Endodermal cell (in vitro differentiated cells): ENCODE results near the gene DBNL. TPM values are rescaled to one million over a fixed set of nuclear protein-coding genes. Genes with fewer than 3 reads are reported as not detected.

Source experiments
- DNase-seq: peaks from one replicate; pipeline ENCODE4 v3.0.0-alpha.2; 2017
- H3K27ac ChIP-seq: 2 replicates; pipeline ENCODE4 v1.5.1; 2013; ENCODE audit warnings: mild to moderate bottlenecking, low read depth, low read length, moderate library complexity
- H3K27me3 ChIP-seq: 2 replicates; pipeline ENCODE4 v1.6.1; 2013; ENCODE audit warnings: mild to moderate bottlenecking, low read length, moderate library complexity; ENCODE audit not compliant: insufficient read depth, control insufficient read depth, poor library complexity, severe bottlenecking
- H3K36me3 ChIP-seq: 2 replicates; pipeline ENCODE4 v1.7.0; 2013; ENCODE audit warnings: mild to moderate bottlenecking, low read length, moderate library complexity; ENCODE audit not compliant: control insufficient read depth, insufficient read depth
- H3K4me1 ChIP-seq: one replicate; pipeline ENCODE4 v1.7.0; 2013; ENCODE audit warnings: low read length; ENCODE audit not compliant: control insufficient read depth, insufficient read depth
- H3K4me3 ChIP-seq: 2 replicates; pipeline ENCODE4 v1.5.1; 2013; ENCODE audit warnings: mild to moderate bottlenecking, low read length, moderate library complexity
- H3K9ac ChIP-seq: 2 replicates; pipeline ENCODE4 v1.6.1; 2013; ENCODE audit warnings: mild to moderate bottlenecking, low read length, moderate library complexity; ENCODE audit not compliant: poor library complexity, severe bottlenecking; ENCODE audit errors: extremely low read depth
- H3K9me3 ChIP-seq: 2 replicates; pipeline ENCODE4 v1.6.1; 2013; ENCODE audit warnings: mild to moderate bottlenecking, low read length, moderate library complexity; ENCODE audit not compliant: control insufficient read depth
- H3K27ac Mint-ChIP-seq: 2 replicates; pipeline ENCODE4 v1.8.0; 2020; ENCODE audit warnings: mixed read lengths
- H3K27me3 Mint-ChIP-seq: 2 replicates; pipeline ENCODE4 v1.8.0; 2021; ENCODE audit warnings: mild to moderate bottlenecking, mixed read lengths; ENCODE audit not compliant: insufficient read depth
- H3K36me3 Mint-ChIP-seq: 2 replicates; pipeline ENCODE4 v1.8.0; 2020; ENCODE audit warnings: low read depth, mixed read lengths
- H3K4me1 Mint-ChIP-seq: 2 replicates; pipeline ENCODE4 v1.8.0; 2020; ENCODE audit warnings: mixed read lengths
- H3K4me3 Mint-ChIP-seq: 2 replicates; pipeline ENCODE4 v1.8.0; 2020; ENCODE audit warnings: mild to moderate bottlenecking, moderate library complexity, mixed read lengths
- H3K9me3 Mint-ChIP-seq: 2 replicates; pipeline ENCODE4 v1.8.0; 2020; ENCODE audit warnings: mild to moderate bottlenecking, mixed read lengths
- CTCF ChIP-seq: fragments of 200-600 bp; sonication (generic); conservative IDR thresholded peaks from 2 replicates; pipeline ENCODE4 v1.5.0; 2021; ENCODE audit warnings: antibody characterized with exemption, mild to moderate bottlenecking
- WGBS, 2 experiments: methylation state at CpG; one replicate each; pipeline versions ENCODE4 v1.1.5 to v1.1.7; 2013; ENCODE audit warnings: missing lambda C conversion rate in 2 of 2, mixed read lengths in 1 of 2; ENCODE audit not compliant: insufficient coverage in 1 of 2, insufficient read length in 1 of 2; 5-methylcytosine and 5-hydroxymethylcytosine counted together
- total RNA-seq, 2 donors: library from RNA; stranded (reverse); fragmentation: NEBNext Ultra II Directional in 1 of 2; extraction: Animal tissue kit (Norgen Biotek cat#: 25700) in 1 of 2; gene quantifications; 2 replicates in 1 of 2; 3 replicates in 1 of 2; pipeline ENCODE4 v1.2.1, GENCODE V29; 2021

Gene DBNL
- total RNA-seq, 2 donors from 2014 or later: 47.0 to 50.9 TPM

- H3K9me3 Mint-ChIP-seq: no peaks in the 10 kb centered on the region
- TF ChIP-seq CTCF: no peak
Measured at GRCh38 chr7:44059219-44060090, 15.0 kb downstream of the DBNL start.

GRCh38 chr7:44060091-44060947 lies 15.8 kb downstream of the DBNL start:
- Histone ChIP-seq H3K9ac (no peak overlapping the region), H3K4me1 (no peaks in the 10 kb centered on the region), H3K4me3 (no peak overlapping the region), H3K9me3 (no peaks in the 10 kb centered on the region), H3K27me3 (no peaks in the 10 kb centered on the region), H3K36me3 (peaks cover 52% of the 10 kb centered on the region), H3K27ac (no peak overlapping the region)
- Mint-ChIP-seq H3K4me1 (no peaks in the 10 kb centered on the region), H3K4me3 (no peak overlapping the region), H3K9me3 (no peaks in the 10 kb centered on the region), H3K27ac (no peak overlapping the region), H3K27me3 (peaks cover 2% of the 10 kb centered on the region), H3K36me3 (peaks cover 47% of the 10 kb centered on the region)
- DNase-seq: no peak
- no peak for TF ChIP-seq CTCF
- 93 to 96% methylated on average over 15 to 21 of the region's 21 CpGs for WGBS, 2 experiments

More at GRCh38 chr7:44059219-44060090, 15.0 kb downstream of the DBNL start:
- H3K27ac ChIP-seq: no peak overlapping the region
- Mint-ChIP-seq H3K4me1 (no peaks in the 10 kb centered on the region), H3K27ac (no peak overlapping the region), H3K36me3 (peaks cover 52% of the 10 kb centered on the region), H3K4me3 (no peak overlapping the region), H3K27me3 (no peaks in the 10 kb centered on the region)
- peaks cover 60% of the 10 kb centered on the region for H3K36me3 ChIP-seq
- DNase-seq: no peak
- no peak overlapping the region for H3K9ac ChIP-seq
- H3K9me3 ChIP-seq: no peaks in the 10 kb centered on the region
- 93% methylated on average over 10 to 14 of the region's 14 CpGs for WGBS, 2 experiments
- H3K27me3 ChIP-seq: no peaks in the 10 kb centered on the region
- H3K4me3 ChIP-seq: no peak overlapping the region
- no peaks in the 10 kb centered on the region for H3K4me1 ChIP-seq

- no peak overlapping the region for H3K4me3 ChIP-seq
- H3K4me1 Mint-ChIP-seq: peaks cover 1% of the 10 kb centered on the region
- no peaks in the 10 kb centered on the region for H3K9me3 ChIP-seq
- H3K27me3 Mint-ChIP-seq: peaks cover 2% of the 10 kb centered on the region
- no peak overlapping the region for H3K27ac ChIP-seq
- TF ChIP-seq CTCF: no peak
- no peak overlapping the region for H3K27ac Mint-ChIP-seq
- no peak for DNase-seq
- H3K27me3 ChIP-seq: no peaks in the 10 kb centered on the region
- H3K4me1 ChIP-seq: peaks cover 6% of the 10 kb centered on the region
- H3K36me3 Mint-ChIP-seq: peaks cover 40% of the 10 kb centered on the region
- WGBS, 2 experiments: 93 to 99% methylated on average over 7 to 8 of the region's 8 CpGs
- H3K9me3 Mint-ChIP-seq: no peaks in the 10 kb centered on the region
- no peak overlapping the region for H3K9ac ChIP-seq
- H3K4me3 Mint-ChIP-seq: no peak overlapping the region
- H3K36me3 ChIP-seq: peaks cover 44% of the 10 kb centered on the region
Measured at GRCh38 chr7:44060948-44061644, 16.6 kb downstream of the DBNL start.
